ENCODE results near the gene INSL3. TPM values are rescaled to one million over a fixed set of nuclear protein-coding genes. Genes with fewer than 3 reads are reported as not detected.

Gene INSL3
- total and polyA plus RNA-seq, 2 of the 13 experiments (the other 11 are each of a cell fraction or from before 2014, with no cell fraction given) = 0.30 TPM; not detected in 1

DNA sequence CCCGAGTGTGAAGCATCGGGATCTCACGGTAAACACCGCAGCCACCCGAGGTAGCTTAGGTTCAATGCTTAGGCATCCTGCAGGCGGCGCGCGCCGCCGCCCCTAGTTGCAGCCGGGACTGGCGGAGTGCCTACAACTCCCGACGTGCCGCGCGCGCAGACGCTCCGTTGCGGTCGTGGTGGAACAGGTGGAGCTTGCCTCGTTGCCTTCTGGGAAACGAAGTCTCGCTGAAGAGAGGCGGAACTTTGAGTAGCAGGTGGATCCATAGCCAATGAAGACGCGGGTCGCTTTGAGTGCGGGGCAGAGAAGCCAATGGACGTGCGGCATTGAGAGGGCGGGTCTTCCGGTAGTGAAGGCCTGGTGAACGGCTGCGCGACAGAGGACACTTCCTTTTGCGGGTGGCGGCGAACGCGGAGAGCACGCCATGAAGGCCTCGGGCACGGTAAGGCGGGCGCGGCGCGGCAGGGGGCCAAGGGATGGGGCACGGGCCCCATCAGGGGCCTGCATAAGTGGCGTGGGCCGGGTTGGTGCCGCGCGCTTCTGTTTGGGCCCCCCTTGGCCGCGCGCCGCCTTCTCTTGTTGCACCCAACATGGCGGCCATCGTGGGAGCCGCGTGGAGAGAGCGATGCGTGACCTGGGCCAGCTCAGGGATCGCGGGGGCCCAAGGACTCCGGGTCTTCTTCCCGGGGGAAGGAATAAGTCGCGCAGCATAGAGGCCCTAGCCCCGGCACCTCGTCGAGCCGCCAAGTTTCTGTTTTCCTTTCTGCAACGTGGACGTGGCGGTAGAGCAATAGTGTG lies 38.4 kb upstream of the INSL3 start, which contains the start of gene RPL18A (continued):
- no peak; the same call in 1 of the 2 replicates for TF ChIP-seq ELF4 (CRISPR knock-in tag; IDR thresholded peaks at IDR 0.05; ENCODE audit: borderline replicate concordance)
- TF ChIP-seq FOXP1 (IDR thresholded peaks at IDR 0.05) = no peak
- peak; percentile 36; the same call in 1 of the 2 replicates for TF ChIP-seq FOXP1 (CRISPR knock-in tag; IDR thresholded peaks at IDR 0.05)
- TF ChIP-seq ZNF354B (CRISPR knock-in tag; IDR thresholded peaks at IDR 0.05) = no peak
- TF ChIP-seq, protein P1, sequence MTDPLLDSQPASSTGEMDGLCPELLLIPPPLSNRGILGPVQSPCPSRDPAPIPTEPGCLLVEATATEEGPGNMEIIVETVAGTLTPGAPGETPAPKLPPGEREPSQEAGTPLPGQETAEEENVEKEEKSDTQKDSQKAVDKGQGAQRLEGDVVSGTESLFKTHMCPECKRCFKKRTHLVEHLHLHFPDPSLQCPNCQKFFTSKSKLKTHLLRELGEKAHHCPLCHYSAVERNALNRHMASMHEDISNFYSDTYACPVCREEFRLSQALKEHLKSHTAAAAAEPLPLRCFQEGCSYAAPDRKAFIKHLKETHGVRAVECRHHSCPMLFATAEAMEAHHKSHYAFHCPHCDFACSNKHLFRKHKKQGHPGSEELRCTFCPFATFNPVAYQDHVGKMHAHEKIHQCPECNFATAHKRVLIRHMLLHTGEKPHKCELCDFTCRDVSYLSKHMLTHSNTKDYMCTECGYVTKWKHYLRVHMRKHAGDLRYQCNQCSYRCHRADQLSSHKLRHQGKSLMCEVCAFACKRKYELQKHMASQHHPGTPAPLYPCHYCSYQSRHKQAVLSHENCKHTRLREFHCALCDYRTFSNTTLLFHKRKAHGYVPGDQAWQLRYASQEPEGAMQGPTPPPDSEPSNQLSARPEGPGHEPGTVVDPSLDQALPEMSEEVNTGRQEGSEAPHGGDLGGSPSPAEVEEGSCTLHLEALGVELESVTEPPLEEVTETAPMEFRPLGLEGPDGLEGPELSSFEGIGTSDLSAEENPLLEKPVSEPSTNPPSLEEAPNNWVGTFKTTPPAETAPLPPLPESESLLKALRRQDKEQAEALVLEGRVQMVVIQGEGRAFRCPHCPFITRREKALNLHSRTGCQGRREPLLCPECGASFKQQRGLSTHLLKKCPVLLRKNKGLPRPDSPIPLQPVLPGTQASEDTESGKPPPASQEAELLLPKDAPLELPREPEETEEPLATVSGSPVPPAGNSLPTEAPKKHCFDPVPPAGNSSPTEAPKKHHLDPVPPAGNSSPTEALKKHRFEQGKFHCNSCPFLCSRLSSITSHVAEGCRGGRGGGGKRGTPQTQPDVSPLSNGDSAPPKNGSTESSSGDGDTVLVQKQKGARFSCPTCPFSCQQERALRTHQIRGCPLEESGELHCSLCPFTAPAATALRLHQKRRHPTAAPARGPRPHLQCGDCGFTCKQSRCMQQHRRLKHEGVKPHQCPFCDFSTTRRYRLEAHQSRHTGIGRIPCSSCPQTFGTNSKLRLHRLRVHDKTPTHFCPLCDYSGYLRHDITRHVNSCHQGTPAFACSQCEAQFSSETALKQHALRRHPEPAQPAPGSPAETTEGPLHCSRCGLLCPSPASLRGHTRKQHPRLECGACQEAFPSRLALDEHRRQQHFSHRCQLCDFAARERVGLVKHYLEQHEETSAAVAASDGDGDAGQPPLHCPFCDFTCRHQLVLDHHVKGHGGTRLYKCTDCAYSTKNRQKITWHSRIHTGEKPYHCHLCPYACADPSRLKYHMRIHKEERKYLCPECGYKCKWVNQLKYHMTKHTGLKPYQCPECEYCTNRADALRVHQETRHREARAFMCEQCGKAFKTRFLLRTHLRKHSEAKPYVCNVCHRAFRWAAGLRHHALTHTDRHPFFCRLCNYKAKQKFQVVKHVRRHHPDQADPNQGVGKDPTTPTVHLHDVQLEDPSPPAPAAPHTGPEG (CRISPR knock-in tag; IDR thresholded peaks at IDR 0.05) = no peak; the same call in 1 of the 2 replicates
- TF ChIP-seq, protein P2, sequence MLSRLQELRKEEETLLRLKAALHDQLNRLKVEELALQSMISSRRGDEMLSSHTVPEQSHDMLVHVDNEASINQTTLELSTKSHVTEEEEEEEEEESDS (CRISPR knock-in tag; IDR thresholded peaks at IDR 0.05; ENCODE audit: borderline replicate concordance) = 0 out of 2 replicates have a peak, but pooled peaks have one; percentile 35
- no peak; the same call in 1 of the 2 replicates for TF ChIP-seq TBP (CRISPR knock-in tag; IDR thresholded peaks at IDR 0.05)
- no peak for TF ChIP-seq RAD51 (IDR thresholded peaks at IDR 0.05; ENCODE audit: borderline replicate concordance)
- TF ChIP-seq GLMP (CRISPR knock-in tag; IDR thresholded peaks at IDR 0.05; ENCODE audit: borderline replicate concordance) = no peak
- TF ChIP-seq KDM6A (CRISPR knock-in tag; IDR thresholded peaks at IDR 0.05; ENCODE audit: low read depth) = no peak
- TF ChIP-seq POLR2G (IDR thresholded peaks at IDR 0.05; ENCODE audit: low read depth, low read length) = peak; percentile 97
- no peak for TF ChIP-seq NPAS2 (CRISPR knock-in tag; IDR thresholded peaks at IDR 0.05; ENCODE audit: borderline replicate concordance)
- TF ChIP-seq ZNF326 (CRISPR knock-in tag; IDR thresholded peaks at IDR 0.05; ENCODE audit: borderline replicate concordance) = no peak
- TF ChIP-seq ZNF552 (CRISPR knock-in tag; IDR thresholded peaks at IDR 0.05; ENCODE audit: borderline replicate concordance) = no peak
- TF ChIP-seq, protein P3, sequence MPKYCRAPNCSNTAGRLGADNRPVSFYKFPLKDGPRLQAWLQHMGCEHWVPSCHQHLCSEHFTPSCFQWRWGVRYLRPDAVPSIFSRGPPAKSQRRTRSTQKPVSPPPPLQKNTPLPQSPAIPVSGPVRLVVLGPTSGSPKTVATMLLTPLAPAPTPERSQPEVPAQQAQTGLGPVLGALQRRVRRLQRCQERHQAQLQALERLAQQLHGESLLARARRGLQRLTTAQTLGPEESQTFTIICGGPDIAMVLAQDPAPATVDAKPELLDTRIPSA (CRISPR knock-in tag; IDR thresholded peaks at IDR 0.05; ENCODE audit: borderline replicate concordance) = no peak
- TF ChIP-seq ZNF605 (CRISPR knock-in tag; IDR thresholded peaks at IDR 0.05) = peak; percentile 79; the same call in 1 of the 2 replicates
- TF ChIP-seq, protein P4, sequence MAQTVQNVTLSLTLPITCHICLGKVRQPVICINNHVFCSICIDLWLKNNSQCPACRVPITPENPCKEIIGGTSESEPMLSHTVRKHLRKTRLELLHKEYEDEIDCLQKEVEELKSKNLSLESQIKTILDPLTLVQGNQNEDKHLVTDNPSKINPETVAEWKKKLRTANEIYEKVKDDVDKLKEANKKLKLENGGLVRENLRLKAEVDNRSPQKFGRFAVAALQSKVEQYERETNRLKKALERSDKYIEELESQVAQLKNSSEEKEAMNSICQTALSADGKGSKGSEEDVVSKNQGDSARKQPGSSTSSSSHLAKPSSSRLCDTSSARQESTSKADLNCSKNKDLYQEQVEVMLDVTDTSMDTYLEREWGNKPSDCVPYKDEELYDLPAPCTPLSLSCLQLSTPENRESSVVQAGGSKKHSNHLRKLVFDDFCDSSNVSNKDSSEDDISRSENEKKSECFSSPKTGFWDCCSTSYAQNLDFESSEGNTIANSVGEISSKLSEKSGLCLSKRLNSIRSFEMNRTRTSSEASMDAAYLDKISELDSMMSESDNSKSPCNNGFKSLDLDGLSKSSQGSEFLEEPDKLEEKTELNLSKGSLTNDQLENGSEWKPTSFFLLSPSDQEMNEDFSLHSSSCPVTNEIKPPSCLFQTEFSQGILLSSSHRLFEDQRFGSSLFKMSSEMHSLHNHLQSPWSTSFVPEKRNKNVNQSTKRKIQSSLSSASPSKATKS (CRISPR knock-in tag; IDR thresholded peaks at IDR 0.05) = no peak; the same call in 1 of the 2 replicates
- no peak for TF ChIP-seq SP5 (CRISPR knock-in tag; IDR thresholded peaks at IDR 0.05; ENCODE audit: borderline replicate concordance, low read depth)
- TF ChIP-seq ZNF260 (CRISPR knock-in tag; IDR thresholded peaks at IDR 0.05; ENCODE audit: borderline replicate concordance, low read depth) = no peak
- no peak for TF ChIP-seq CEBPB (IDR thresholded peaks at IDR 0.05; ENCODE audit: borderline replicate concordance, low read depth, low read length)
